HepG2 (cell line): ENCODE measurements around the gene FGF21. TPM values are rescaled to one million over a fixed set of nuclear protein-coding genes. Genes with fewer than 3 reads are reported as not detected.
A peak's percentile ranks its signal among the peaks of the same experiment; 100 is the strongest.

ENCODE experiments used
- ATF5 ChIP-seq: sonication (generic); formaldehyde crosslinking; IDR thresholded peaks from 2 replicates; pipeline ENCODE4 v1.4.0; 2020; ENCODE audit warnings: mild to moderate bottlenecking, low read depth, missing genetic modification reagents
- DBP ChIP-seq: sonication (generic); formaldehyde crosslinking; IDR thresholded peaks from 2 replicates; pipeline ENCODE4 v1.4.0; 2020; ENCODE audit warnings: missing genetic modification reagents; ENCODE audit errors: not compliant biosample characterization
- KDM5A ChIP-seq: fragments of 200-600 bp; sonication (generic); IDR thresholded peaks from 2 replicates; pipeline ENCODE4 v1.7.0; 2018; ENCODE audit warnings: antibody characterized with exemption, mild to moderate bottlenecking, low read length, borderline replicate concordance
- KIAA2018 ChIP-seq: sonication (generic); formaldehyde crosslinking; IDR thresholded peaks from 2 replicates; pipeline ENCODE4 v1.5.0; 2020; ENCODE audit warnings: mild to moderate bottlenecking, missing genetic modification reagents, borderline replicate concordance
- MAFG ChIP-seq: sonication (generic); formaldehyde crosslinking; IDR thresholded peaks from 2 replicates; pipeline ENCODE4 v1.5.1; 2020; ENCODE audit warnings: mild to moderate bottlenecking, missing genetic modification reagents
- MYC ChIP-seq: sonication (generic); formaldehyde crosslinking; IDR thresholded peaks from 2 replicates; pipeline ENCODE4 v1.9.0; 2021; ENCODE audit warnings: missing genetic modification reagents, borderline replicate concordance
- NPAS2 ChIP-seq: sonication (generic); formaldehyde crosslinking; IDR thresholded peaks from 2 replicates; pipeline ENCODE4 v1.8.0; 2022; ENCODE audit warnings: mild to moderate bottlenecking, missing genetic modification reagents, borderline replicate concordance
- PITX1 ChIP-seq: sonication (generic); formaldehyde crosslinking; IDR thresholded peaks from 2 replicates; pipeline ENCODE4 v1.5.1; 2020; ENCODE audit warnings: mild to moderate bottlenecking, missing genetic modification reagents
- TGIF2 ChIP-seq: IDR thresholded peaks from 2 replicates; pipeline ENCODE4 v1.6.1; 2016; ENCODE audit warnings: control low read depth, missing compliant biosample characterization
- TMF1 ChIP-seq: sonication (generic); formaldehyde crosslinking; IDR thresholded peaks from 2 replicates; pipeline ENCODE4 v1.8.1; 2022; ENCODE audit warnings: low read depth, missing genetic modification reagents
- ZBTB37 ChIP-seq: sonication (generic); formaldehyde crosslinking; IDR thresholded peaks from 2 replicates; pipeline ENCODE4 v1.4.0; 2020; ENCODE audit warnings: mild to moderate bottlenecking, missing genetic modification reagents
- ZFX ChIP-seq: sonication (generic); formaldehyde crosslinking; IDR thresholded peaks from 2 replicates; pipeline ENCODE4 v1.4.0; 2020; ENCODE audit warnings: mild to moderate bottlenecking, low read depth, missing genetic modification reagents, moderate library complexity
- ZNF232 ChIP-seq: sonication (generic); formaldehyde crosslinking; IDR thresholded peaks from 2 replicates; pipeline ENCODE4 v1.4.0; 2020; ENCODE audit warnings: missing genetic modification reagents, borderline replicate concordance
- ZNF570 ChIP-seq: sonication (generic); formaldehyde crosslinking; IDR thresholded peaks from 2 replicates; pipeline ENCODE4 v1.4.0; 2020; ENCODE audit warnings: mild to moderate bottlenecking, missing genetic modification reagents, borderline replicate concordance
- ZNF670 ChIP-seq: sonication (generic); formaldehyde crosslinking; IDR thresholded peaks from 2 replicates; pipeline ENCODE4 v1.8.0; 2022; ENCODE audit warnings: mild to moderate bottlenecking, missing genetic modification reagents, borderline replicate concordance
- ZNF691 ChIP-seq: sonication (generic); formaldehyde crosslinking; IDR thresholded peaks from 2 replicates; pipeline ENCODE4 v1.4.0; 2020; ENCODE audit warnings: missing genetic modification reagents, low read depth, mild to moderate bottlenecking, borderline replicate concordance
- ZNF878 ChIP-seq: sonication (generic); formaldehyde crosslinking; IDR thresholded peaks from 2 replicates; pipeline ENCODE4 v1.8.1; 2023; ENCODE audit warnings: mild to moderate bottlenecking, missing genetic modification reagents, moderate library complexity
- ZZZ3 ChIP-seq: sonication (generic); formaldehyde crosslinking; IDR thresholded peaks from 2 replicates; pipeline ENCODE4 v1.4.0; 2020; ENCODE audit warnings: missing genetic modification reagents, mild to moderate bottlenecking, borderline replicate concordance
- polyA plus RNA-seq, 8 experiments: library from polyadenylated mRNA; depleted of rRNA in 3 of 8; stranded (reverse) in 7 of 8; unstranded in 1 of 8; fragments of >200 nt; fragmentation: Illumina TruSeq in 4 of 8; extraction: Trizol in 4 of 8; gene quantifications; 2 replicates each; pipeline versions ENCODE4 v1.2.1 to v1.2.3, GENCODE V29; 2011 to 2016; ENCODE audit warnings: low read depth in 4 of 8, missing spikeins in 1 of 8, mixed read lengths in 1 of 8; ENCODE audit not compliant: insufficient read depth in 1 of 8
- total RNA-seq, 5 experiments: library from RNA; depleted of rRNA; stranded (reverse); fragments of >200 nt; fragmentation: Illumina TruSeq; extraction: Trizol; gene quantifications; 2 replicates each; pipeline ENCODE4 v1.2.3, GENCODE V29; 2016; ENCODE audit warnings: low read depth in 1 of 5

FGF21 gene
- total and polyA plus RNA-seq, 2 of the 13 experiments (the other 11 are each of a cell fraction or from before 2014, with no cell fraction given) = 0.17 TPM; not detected in 1

GRCh38 chr19:48793271-48793670 lies 37.9 kb downstream of the FGF21 start (continued):
- TF ChIP-seq KIAA2018 (no peak), PITX1 (CRISPR knock-in tag) (peak; percentile 81), ZNF878 (CRISPR knock-in tag) (no peak), ZNF670 (CRISPR knock-in tag) (no peak), ZNF570 (CRISPR knock-in tag) (no peak), KDM5A (no peak), TMF1 (CRISPR knock-in tag) (no peak), DBP (CRISPR knock-in tag) (no peak), ZFX (CRISPR knock-in tag) (peak; percentile 44; the same call in 1 of the 2 replicates), ZZZ3 (CRISPR knock-in tag) (no peak), NPAS2 (CRISPR knock-in tag) (no peak), ATF5 (no peak), TGIF2 (CRISPR knock-in tag) (no peak), ZNF691 (CRISPR knock-in tag) (no peak), MYC (CRISPR knock-in tag) (no peak), ZBTB37 (CRISPR knock-in tag) (no peak), MAFG (CRISPR knock-in tag) (no peak), ZNF232 (CRISPR knock-in tag) (no peak)
